NCI-H510A treated with DMSO at 0.1 percent for 48 hours (cell line): ENCODE measurements around the gene HTR5A.
"Not testable (repeated sequence)": the region's sequence is repeated elsewhere in the genome, so short reads cannot be mapped to it uniquely, and the experiment has no call there.

ENCODE experiments used
- DNase-seq: peaks from one replicate; lab custom pipeline; 2025; lab: John Stamatoyannopoulos, UW

Gene HTR5A

DNA sequence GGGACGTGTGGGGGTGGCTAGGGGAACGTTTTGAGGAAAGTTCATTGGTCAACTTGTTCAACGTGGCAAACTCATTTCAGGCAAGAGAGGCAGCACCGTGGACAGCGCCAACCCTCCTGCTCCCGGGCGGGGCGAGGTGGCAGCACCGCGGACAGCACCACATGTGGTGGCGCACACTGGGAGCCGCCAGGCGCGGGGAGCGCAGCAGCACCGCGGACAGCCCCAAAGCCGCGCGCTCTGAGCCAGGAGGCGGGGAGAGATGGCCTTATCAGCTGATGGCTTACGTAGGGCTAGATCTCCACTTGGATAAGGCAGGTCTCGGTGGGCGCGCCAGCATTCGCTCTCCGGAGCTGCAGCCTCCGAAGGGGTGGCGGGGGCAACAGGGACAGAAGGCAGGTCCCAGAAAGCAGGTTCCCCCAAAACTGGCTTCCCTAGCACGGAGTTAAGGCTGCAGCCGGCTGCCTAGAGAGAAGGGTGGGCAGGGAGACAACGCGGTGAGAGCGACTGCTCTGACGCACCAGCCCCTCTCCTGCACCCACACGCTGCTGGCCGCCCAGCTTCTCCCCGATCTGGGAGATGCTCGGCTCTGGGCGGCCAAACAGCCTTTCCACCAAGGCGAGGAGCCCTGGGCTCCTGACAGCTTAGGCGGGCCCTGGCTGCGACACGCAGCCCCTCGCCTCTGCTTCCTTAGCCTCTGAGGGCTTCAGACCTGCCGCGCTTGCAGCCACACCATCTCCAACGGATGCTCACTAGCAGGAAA, at the start of gene HTR5A:
Gene HTR5A (plus strand): TSS at position 333 of the 760 bp plus-strand sequence. CDS start 576 bp downstream, outside the sequence.
- no peak for DNase-seq

DNA sequence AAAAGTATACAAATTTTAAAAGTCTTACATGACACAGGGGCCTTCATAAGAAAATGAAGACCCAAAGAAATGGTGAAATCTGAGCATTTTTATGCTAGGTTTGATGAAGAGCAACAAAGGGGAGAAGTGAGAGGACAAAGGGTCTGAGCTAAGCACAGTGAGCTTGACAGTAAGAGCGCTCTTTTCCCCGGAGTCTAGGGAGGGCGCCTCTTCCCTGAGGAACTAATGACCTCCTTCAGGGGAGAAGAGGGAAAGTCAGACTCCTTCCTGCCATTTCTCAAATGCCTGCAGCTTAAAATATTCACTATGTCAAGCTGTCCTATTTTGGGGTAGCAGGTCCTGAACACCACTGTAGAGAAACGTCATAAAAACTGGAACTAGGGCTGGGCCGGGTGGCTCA, 49.1 kb upstream of the HTR5A start:
- DNase-seq = no peak

- DNase-seq = no peak
These were observed 48.4 kb upstream of the HTR5A start for GRCh38 chr7:155021699-155022145.

DNA sequence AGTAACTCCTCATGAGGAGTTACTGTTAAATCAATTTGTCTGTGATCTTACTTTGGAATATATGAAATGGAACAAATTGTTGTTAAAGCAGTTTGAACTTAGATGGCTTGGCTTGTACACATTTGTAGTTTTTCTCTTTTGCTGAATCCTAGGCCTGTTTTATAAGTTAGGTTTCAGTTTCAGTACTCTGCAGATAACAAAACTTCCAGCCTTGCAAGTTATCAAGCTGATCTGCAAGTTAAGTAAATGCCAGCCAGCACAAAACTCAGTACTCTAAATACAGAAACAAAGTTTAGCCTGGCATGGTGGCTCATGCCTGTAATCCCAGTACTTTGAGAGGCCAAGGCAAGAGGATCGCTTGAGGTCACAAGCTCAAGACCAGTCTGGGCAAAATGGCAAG, 42.2 kb upstream of the HTR5A start:
- no peak for DNase-seq

DNA sequence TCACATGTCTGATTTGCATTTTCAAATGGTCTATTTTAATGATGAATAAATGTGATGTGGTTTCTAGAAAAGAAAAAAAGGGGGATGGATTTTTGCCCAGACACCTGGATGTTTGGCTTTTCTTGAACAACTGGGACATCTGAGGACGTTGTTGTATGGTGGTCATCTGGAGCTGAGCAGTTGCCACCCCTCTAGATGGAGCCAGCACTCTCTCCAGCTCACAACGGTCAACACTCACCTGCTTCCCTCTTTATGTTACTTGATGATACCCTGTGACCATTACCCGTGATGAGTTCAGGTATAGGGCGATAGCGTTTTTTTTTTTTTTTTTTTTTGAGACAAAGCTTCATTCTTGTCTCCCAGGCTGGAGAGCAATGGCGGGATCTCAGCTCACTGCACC, 37.1 kb upstream of the HTR5A start:
- DNase-seq = no peak

DNA sequence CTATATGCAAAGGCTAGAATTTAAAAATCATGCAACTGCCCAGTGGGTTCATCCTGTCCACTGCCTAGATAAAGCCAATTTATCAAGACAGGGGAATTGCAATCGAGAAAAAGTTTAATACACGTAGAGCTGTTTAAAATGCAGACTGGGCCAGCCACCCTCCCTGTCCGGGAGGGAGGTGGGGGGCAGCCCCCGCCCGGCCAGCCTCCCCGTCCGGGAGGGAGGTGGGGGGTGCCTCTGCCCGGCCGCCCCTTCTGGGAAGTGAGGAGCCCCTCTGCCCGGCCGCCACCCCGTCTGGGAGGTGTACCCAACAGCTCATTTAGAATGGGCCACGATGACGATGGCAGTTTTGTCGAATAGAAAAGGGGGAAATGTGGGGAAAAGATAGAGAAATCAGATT, 35.6 kb upstream of the HTR5A start:
- not testable (repeated sequence) for DNase-seq

- no peak for DNase-seq
These were observed 31.8 kb upstream of the HTR5A start for GRCh38 chr7:155038335-155038734.

- DNase-seq = no peak
These were observed 26.4 kb upstream of the HTR5A start for GRCh38 chr7:155043756-155044155.

GRCh38 chr7:155048006-155048405, 22.1 kb upstream of the HTR5A start:
- no peak for DNase-seq

DNA sequence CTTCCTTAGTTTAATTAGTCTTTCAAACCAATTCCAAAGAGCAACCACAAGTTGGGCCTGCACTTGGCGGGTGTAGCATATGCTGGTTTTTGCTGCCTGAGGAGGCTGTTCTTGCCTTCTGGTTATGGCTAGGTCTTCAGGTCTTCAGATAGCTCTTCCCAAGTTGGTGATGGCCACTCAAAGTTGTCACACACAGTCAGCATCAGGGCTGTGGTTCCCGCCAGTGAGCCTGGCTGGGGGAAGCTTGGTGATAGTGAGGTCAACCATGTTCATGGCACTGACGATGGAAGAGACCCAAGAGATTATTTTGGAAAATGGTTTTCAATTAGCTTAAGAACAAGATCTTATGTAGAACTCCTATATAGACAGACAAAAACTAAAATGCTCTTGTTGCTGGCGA, 18.8 kb upstream of the HTR5A start:
- DNase-seq = no peak

- DNase-seq = no peak
These were observed 17.1 kb upstream of the HTR5A start for GRCh38 chr7:155053002-155053401.

DNA sequence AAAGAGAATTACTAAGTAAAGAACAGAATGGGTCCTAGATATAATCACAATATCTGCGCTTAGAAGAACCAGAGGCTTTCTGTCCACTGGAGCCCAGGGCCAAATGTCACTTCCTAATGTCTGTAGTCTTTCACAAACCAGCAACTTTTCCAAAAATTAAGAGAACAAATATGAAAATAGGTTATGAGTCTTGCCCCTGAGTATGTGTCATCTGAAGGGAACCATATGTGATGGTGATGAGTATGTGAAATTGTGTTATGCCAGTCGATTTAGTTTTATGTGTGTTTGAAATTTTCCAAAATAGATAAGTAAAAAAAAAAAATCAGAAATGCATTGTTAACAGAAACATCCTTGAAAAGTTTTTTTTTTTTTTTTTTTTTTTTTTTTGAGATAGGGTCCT, 15.4 kb upstream of the HTR5A start:
- DNase-seq = no peak

GRCh38 chr7:155057076-155057475, 13.0 kb upstream of the HTR5A start:
- no peak for DNase-seq

DNA sequence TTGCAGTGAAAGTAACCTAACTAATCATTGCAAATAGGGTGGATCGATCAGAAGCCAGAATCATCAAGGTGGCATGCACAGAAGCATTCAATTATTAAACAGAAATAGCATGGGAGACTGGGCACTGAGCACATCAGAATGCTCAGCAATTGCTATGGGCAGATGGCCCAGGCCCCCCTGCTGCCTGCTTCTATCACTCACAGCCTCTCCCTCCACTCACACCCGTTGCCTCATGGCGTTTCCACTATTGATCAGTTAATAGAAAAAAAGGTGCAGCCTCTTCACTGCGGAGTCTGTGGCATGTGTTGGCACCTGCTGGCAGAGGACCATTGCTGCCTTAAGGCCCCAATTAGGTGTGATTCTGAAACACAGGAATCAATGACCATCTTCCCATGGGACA, 11.2 kb upstream of the HTR5A start:
- no peak for DNase-seq

DNA sequence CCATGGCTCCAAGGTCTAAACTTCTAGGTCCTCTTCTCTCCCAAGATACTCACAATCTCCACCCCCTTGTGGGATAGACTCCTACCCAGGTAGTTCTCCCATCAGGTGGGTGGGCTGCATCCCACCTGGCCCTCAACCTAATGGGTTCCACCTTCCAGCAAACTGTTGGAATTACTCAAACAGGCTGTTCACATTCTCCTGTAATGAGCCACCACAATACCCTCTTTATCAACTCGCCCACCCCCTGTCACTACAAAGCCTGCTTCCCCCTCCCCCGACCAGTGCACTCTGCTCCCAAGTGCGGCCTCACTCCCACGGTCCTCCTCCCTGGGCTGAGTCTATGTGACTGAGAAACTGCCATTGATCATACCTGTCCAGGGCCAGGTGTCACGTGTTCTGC, 10.4 kb upstream of the HTR5A start:
- no peak for DNase-seq

- DNase-seq = no peak
These were observed 7.7 kb upstream of the HTR5A start for GRCh38 chr7:155062411-155062810.

DNA sequence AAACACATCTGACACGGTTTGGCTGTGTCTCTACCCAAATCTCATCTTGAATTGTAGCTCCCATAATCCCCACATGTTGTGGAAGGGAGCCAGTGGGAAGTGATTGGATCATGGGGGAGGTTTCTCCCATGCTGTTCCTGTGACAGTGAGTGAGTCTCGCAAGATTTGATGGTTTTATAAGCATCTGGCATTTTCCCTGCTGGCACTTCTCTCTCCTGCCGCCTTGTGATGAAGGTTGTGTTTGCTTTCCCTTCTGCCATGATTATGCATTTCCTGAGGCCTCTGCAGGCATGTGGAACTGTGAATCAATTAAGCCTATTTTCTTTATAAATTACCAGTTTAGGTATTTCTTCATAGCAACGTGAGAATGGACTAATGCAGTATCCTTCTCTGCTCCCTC, 5.9 kb upstream of the HTR5A start:
- no peak for DNase-seq

GRCh38 chr7:155066417-155066950, 3.6 kb upstream of the HTR5A start:
- no peak for DNase-seq

GRCh38 chr7:155071121-155071651, 1.1 kb downstream of the HTR5A start:
- no peak for DNase-seq

DNA sequence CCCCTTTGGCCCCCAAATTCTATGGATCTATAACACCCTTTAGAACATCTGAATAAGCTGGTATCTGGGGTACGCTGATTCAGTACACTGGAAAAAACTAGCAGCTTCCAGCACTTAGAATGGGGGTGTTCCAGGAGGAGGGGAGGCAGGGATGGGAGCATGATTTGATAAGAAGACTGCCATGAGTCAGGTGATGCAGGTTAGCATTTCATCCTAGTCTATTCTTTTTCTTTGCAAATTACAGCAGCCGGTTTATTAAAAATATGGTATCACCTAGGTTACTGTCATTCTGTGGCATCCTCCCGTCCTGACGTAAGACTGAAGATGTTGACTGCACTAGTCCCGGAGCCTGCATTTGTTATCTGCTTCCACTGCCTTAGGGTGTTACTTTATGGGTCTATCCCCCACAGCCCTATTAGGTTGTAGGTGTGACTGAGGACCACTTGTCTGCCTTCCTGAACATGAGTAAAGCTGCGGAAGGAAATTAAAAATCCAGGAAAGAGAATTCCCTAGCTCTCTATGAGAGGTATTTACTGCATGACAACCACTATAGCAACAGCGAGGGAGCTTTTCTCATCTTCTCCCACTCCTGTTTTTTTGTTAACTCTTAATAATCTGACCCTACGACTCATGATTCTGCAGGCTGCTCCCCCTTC, 1.9 kb downstream of the HTR5A start:
- DNase-seq = no peak

- no peak for DNase-seq
These were observed 3.8 kb downstream of the HTR5A start for GRCh38 chr7:155073922-155074321.

- DNase-seq = no peak
These were observed 13.9 kb downstream of the HTR5A start for GRCh38 chr7:155084021-155084420.

DNA sequence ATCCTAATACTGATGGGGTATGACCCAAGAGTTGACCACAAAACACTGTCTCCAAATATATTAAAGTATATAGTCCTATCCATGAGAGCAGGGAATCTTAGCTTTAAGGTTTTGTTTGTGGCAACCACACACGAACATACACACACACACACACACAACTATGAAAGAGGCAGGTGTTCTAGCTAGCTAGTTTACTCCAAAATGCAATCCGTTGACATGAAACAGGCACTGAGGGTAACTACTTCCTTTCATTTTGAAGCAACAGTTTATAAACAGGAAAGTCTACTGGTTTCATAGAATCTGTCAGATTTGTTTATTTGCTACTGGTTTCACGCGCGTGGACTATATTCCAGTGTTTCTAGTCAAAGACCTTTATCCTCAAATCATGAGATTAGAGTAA, 14.8 kb downstream of the HTR5A start:
- no peak for DNase-seq
